HG03469 (cell line): Measurements from ENCODE around the gene HIVEP2.

Experiments
- ATAC-seq: cut with Tn5 transposase; IDR thresholded peaks from one replicate; pipeline ENCODE4 v1.9.1; 2021; ENCODE audit warnings: mild to moderate bottlenecking, moderate library complexity, moderate number of reproducible peaks; ENCODE audit not compliant: unreplicated experiment

Gene HIVEP2

GRCh38 chr6:142925575-142926110, 19.3 kb downstream of the HIVEP2 start:
- no peak for ATAC-seq

GRCh38 chr6:142918339-142919042, 26.5 kb downstream of the HIVEP2 start:
- no peak for ATAC-seq

- no peak for ATAC-seq
Measured at GRCh38 chr6:142916881-142917280, 28.1 kb downstream of the HIVEP2 start.

DNA sequence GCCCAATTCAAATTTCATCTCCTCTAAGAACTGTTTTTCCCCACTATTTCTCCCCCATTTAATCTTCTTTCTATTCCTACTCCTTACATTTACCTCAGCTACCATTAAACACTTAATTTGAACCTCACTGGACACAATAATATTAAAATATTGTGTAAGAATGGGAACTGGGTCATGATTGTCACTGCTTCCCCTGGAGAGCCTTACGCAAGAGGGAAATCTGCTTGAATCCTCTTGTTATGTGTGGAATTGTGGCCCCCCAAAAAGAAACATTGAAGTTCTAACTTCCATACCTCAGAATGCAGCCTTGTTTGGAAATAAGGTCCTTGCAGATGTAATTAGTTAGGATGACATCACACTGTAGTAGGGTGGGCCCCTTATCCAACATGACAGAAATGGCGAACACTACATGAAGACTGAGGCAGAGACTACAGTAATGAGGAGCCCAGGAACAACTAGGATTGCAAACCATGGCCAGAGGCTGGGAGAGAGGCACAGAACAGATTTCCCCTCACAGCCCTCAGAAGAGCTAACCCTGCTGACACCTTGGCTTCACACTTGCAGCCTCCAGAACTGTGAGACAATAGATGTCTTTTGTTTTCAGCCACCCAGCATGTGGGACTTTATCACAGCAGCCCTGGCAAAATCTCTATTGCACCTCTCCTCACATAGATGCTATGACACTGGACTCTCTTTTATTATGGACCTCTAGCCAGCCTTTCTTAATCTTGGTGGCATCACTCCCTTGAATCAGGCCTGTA, 29.9 kb downstream of the HIVEP2 start:
- no peak for ATAC-seq

GRCh38 chr6:142914369-142914768, 30.6 kb downstream of the HIVEP2 start:
- ATAC-seq: no peak

GRCh38 chr6:142913511-142914047, 31.4 kb downstream of the HIVEP2 start:
- peak; percentile 83 for ATAC-seq

- ATAC-seq: peak; percentile 52
Measured at GRCh38 chr6:142913036-142913510, 31.9 kb downstream of the HIVEP2 start.

DNA sequence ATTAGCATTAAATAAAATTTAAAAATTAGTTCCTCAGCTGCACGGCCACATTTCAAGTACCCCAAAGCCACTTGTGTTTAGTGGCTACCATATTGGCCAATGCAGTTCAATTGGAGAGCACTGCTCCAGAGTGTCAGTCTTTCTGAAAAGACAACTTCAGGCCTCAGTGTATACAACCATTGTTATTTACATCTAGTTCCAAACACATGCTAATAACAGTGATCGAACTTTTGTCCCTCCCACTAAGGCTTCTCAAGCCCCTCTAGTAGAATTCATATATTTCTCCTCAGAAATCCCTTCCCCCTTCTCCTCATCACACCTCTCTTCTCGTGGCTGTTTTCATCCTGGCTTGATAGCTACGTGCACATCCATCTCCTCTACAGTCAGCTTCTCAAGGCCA, 32.9 kb downstream of the HIVEP2 start:
- no peak for ATAC-seq

- ATAC-seq: no peak
Measured at GRCh38 chr6:142911430-142911829, 33.5 kb downstream of the HIVEP2 start.

- ATAC-seq: no peak
Measured at GRCh38 chr6:142909686-142910085, 35.3 kb downstream of the HIVEP2 start.

DNA sequence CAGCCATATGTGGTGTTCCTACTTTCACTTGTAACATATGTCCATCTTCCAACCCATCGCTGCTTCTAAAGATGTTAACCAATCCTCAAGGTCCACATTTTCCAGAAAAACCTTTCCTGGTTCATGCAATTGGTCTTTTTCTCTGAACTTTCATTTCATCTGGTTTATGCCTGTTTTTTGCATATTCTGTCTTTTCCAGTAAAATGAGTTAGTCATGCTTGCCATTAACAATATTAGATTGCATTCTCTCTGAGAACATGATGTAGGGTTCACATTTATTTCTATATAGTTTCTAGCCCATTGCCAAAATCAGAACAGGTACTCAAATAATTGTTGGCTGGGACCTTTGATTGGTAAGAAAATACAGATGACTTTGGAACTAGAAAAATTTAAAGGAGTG, 36.7 kb downstream of the HIVEP2 start:
- no peak for ATAC-seq

- no peak for ATAC-seq
Measured at GRCh38 chr6:142907544-142907943, 37.4 kb downstream of the HIVEP2 start.

- ATAC-seq: no peak
Measured at GRCh38 chr6:142906945-142907470, 38.0 kb downstream of the HIVEP2 start.

- ATAC-seq: no peak
Measured at GRCh38 chr6:142903812-142904211, 41.2 kb downstream of the HIVEP2 start.

GRCh38 chr6:142902636-142903053, 42.3 kb downstream of the HIVEP2 start:
- ATAC-seq: peak; percentile 72

GRCh38 chr6:142901611-142902010, 43.4 kb downstream of the HIVEP2 start:
- no peak for ATAC-seq

DNA sequence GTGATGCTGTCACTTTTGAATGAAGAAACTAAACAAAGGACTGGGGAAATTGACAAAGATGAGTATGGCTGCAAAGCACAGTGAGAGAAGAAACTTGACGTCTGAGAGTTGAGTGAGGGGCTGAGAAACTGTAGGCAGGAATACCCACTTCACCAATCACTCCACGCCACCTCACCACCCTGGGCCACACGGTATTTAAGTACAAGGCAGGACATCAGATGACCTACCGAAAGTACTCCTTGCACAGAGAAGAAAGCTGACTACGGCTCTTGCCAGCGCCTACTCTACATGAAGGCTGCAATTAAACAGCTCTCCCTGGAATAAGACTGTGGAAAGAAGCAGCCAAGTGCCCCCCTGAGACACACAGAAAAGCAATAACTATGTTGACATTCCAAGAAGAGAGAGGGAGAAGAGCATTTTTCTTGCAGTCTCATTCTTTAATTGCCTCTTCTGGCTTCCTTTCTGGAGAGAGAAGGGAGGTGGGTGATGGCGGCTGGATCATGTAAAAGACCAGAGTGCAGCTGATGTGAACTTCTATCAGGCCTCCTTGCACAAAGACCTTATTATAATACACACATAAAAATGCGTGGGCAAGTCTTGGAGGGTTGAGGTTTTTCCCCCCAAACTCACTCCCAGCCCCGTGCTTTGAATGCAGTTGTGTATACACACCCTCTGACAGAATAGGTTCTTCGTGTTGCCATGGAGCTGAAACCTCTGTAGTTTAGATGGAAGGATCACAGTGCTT, 44.6 kb downstream of the HIVEP2 start:
- ATAC-seq: no peak

DNA sequence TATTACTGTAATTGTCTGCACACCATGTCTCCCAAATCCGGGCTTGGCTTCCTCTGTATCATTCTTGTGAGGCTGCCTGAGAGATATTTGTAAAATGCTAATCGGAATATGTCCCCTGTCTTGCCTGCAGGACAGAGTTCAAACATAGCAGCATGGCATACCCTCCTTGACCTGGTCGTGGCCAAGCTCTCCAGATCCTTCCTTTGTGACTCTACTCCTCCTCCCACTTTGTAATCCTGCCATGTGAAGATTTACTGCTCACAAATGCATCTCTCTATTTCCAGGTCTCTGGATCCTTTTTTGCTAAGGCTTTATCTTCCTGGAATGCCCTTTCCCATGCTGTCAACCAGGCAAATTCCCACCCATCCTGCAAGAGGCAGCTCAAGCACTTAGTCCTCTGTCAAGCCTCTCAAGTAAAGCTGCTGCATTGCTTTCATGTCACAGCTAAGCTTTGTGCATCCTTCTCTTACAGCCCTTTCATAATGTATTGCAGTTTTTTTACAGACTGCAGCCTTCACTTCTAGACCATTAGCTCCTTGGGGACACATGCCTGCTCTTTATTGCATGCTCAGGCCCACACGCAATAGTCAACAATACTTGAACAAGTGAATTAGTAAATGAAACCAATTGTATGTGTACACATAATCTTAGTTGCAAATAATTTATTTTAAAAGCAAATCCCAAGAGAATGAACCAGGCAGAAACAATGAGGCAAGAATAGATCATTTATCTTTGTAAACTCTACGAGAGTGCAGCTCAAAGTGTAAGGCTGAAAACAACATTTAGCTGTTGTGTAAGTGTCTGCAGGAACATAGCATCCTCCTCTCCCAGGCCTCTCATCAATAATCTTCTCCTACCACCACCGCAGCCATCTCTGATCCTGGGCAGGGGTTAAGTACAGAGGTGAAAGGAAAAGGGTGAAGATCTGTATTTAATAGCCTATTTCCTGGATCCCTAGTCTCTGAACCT, 45.8 kb downstream of the HIVEP2 start:
- ATAC-seq: no peak

GRCh38 chr6:142897659-142898058, 47.3 kb downstream of the HIVEP2 start:
- ATAC-seq: no peak

DNA sequence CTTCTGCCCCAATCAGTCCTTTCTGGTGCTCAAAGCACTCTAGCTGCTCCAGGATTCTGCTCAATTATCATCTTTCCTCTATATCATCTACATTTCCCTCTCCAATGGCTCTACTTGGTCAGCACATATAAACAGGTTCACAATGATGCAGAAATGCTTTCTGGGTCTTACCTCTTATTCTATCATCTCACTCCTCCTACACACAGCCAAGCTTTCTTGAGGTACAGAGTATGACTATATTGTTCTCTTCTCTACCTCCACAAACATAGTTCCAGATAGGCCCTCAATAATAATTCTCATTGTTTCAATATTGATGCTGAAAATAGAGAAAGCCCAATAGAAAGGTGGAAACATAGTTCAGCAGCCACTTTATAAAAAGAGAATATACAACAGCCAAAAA, 48.2 kb downstream of the HIVEP2 start:
- no peak for ATAC-seq
